Measurements from ENCODE around the gene SHISA4.

The SHISA4 gene

GRCh38 chr1:201884425-201884824 is 4.3 kb upstream of the SHISA4 start:
- TF ChIP-seq CTCF (IDR thresholded peaks at IDR 0.05), result no peak

GRCh38 chr1:201885531-201886075 is 3.1 kb upstream of the SHISA4 start:
- no peak for TF ChIP-seq CTCF (IDR thresholded peaks at IDR 0.05)

GRCh38 chr1:201886103-201886885 is 2.4 kb upstream of the SHISA4 start:
- TF ChIP-seq CTCF (IDR thresholded peaks at IDR 0.05), result no peak

GRCh38 chr1:201887116-201887866 is 1.4 kb upstream of the SHISA4 start:
- no peak for TF ChIP-seq CTCF (IDR thresholded peaks at IDR 0.05)

GRCh38 chr1:201889090-201889968 is 631 bp downstream of the SHISA4 start:
- TF ChIP-seq CTCF (IDR thresholded peaks at IDR 0.05), result no peak

- TF ChIP-seq CTCF (IDR thresholded peaks at IDR 0.05), result no peak
Measured at GRCh38 chr1:201890223-201890622, 1.5 kb downstream of the SHISA4 start.
